Mucosa of gallbladder (tissue), 1 donor: Measurements from ENCODE around the gene CDK2. TPM values are rescaled to one million over a fixed set of nuclear protein-coding genes. Genes with fewer than 3 reads are reported as not detected.

Experiments
- DNase-seq: peaks from one replicate; pipeline ENCODE4 v3.0.0-alpha.2; 2020; ENCODE audit warnings: low spot score
- total RNA-seq: library from RNA; stranded (reverse); gene quantifications from one replicate; pipeline ENCODE4 v1.2.1, GENCODE V29; 2021
- donor health status: DM: no; HTN: no; CAD: no.

Gene CDK2
- total RNA-seq, 1 donor from 2014 or later, result 28.0 TPM

DNA sequence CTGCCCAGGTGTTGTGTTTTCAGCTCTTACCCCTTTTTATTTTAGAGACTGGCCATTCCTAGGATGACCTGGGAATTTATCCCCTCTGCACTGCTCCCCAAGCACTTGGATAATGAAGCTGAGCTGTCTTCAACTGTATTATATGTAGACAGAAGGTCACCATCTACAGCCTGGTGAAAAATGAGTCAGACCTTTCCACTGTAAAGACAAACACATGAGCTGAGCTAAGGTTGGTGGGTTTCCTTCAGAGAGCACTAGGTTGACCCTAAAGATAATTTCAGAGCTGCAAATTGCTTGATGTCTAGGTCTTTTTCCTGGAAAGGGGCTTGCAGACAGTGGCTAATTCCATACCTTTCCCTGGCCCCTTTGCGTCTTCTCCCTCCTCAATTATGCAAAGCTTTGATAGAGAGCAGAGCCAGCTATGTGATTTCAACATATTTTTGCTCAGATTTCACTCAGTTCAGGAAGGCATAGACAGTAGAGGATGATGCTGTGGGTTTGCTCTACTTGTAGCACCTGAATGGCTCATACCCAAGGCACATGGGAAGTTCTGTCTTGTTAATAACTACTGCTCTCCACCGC is 45.0 kb downstream of the CDK2 start:
- no peak for DNase-seq

DNA sequence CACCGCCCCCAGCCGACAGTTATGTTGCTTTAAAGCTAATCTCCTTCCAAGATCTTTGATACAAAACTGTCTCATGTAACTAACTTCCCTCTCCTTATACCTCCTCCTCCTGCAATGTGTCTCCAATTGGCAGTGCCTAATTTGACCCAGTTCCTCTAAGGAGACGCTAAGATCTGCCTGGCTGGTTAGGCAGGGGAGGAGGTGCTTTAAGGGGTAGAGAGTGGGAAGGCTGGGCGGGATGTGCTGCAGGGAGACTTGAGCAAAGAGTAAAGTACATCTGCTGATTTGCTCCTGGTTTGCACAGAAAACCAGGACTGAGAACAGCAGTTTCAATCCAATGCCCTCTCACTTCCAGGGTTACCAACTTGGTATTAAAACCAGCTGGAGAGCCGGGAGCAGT is 46.9 kb downstream of the CDK2 start:
- DNase-seq, result no peak

DNA sequence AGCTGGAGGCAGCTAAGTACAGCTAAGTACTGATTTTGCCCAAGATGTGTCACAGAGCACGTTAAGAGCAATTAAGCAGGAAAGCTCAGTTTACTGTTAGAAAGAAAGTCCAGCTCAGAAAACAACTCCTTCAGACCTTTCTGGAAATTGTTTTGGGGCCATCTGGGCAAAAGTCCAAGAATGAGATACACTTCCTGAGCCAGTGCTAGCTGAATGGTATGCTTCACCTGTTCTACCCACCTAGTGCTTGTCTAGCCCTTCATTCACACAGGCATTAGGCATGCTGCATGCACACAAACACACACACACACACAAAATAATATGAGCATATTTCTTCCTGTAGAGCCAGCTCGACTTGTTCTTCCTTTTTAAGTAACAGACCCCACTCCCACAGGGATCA is 47.6 kb downstream of the CDK2 start:
- no peak for DNase-seq

DNA sequence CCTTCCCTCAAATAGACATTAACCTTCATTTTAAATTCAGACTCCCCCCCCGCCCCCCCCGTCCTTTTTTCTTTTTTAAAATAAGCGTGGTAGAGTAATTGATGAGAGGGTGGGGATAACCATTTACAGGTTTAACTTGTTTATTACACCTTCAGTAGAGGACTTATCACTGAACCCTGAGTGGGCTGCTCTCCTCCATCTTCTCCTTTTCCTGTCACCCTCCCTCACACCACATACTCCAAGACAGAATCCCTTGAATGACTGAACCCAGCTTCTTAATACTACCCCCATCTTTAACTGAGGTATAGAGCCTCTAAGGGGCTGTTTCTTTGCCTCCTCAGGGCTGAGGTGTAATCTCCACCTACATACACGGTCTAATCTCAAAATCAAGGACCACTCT is 50.6 kb downstream of the CDK2 start:
- DNase-seq, result no peak

GRCh38 chr12:56018356-56018755 is 51.7 kb downstream of the CDK2 start:
- no peak for DNase-seq

DNA sequence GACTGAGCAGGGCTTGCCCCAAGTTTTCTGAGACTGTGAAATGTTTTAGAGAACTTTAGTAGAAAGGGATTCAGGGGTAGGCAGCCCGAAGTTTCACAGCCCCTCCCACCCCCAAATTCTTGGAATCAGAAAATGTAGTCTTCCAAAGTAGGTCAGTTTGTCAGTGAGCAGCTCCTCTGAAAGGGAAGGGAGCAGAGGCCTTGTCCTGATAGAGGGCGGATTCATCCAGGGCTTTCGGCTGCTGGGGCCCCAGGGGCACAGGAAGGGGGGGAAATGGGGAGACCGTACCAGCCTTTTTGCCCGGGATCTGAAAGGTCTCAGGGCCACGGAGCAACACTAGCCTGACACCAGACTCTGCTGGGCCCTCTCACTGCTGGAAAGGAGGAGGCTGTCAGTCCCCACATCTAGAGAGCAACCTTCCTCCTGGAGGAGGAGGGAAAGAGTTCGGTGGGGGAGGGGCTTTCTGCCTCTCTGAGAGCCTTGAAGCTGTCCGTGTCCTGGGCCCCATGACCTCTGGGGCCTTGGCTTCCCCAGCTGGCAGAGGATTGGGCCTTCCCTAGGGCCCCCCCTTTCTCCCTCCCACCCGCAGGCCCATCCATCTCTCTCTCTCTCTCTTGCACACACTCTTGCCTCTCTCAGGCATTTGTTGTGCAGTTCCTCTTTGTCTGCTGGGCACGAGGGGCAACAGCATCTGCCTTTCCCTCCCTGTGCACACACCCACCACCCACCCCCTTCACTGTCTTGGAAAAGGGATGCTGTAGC is 54.0 kb downstream of the CDK2 start, which contains the start of gene IKZF4:
IKZF4 (plus strand) TSS at position 621 of the 762 bp plus-strand sequence. CDS start 451 bp downstream, outside the sequence.
- DNase-seq, result peak; percentile 34

DNA sequence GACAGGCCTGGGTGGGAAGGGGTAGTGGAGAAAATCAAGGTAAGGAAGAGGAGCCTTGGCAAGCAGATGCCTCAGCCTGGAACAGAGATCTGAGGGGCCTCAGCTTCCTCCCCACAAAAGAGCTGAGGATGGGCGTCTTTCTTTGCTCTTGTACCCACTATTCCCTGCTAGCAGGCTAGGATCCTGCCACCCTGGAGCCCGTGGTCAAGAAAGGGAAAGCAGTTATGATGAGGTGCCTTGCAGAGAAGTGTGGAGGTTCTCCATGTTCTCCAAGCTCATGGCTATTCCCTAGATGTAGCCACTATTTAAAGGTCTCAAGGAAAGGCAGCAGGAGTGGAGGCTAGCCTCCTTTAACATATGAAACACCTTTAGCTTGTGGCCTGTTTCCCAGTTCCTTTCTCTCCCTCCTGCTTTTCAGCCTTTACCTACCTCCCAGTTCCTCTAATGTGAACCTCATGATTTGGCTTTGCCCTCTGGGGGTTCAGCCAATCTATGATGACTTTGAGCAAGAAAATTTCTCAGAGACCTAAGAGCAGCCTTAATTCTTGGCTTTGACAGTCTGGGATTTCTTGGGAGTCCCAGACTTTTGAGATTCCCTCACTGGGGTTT is 55.4 kb downstream of the CDK2 start:
- DNase-seq, result no peak

Other genes with a start within 250 kb of the CDK2 start
- gene RDH5, start 246.4 kb upstream of the CDK2 start, total RNA-seq, result 43.0 TPM
- gene CD63, start 237.8 kb upstream of the CDK2 start, total RNA-seq, result 1,148 TPM
- gene GDF11, start 223.7 kb upstream of the CDK2 start, total RNA-seq, result 11.5 TPM
- gene SARNP, start 149.1 kb upstream of the CDK2 start, total RNA-seq, result 36.6 TPM
- gene ORMDL2, start 148.8 kb upstream of the CDK2 start, total RNA-seq, result 66.2 TPM
- gene DNAJC14, start 137.2 kb upstream of the CDK2 start, total RNA-seq, result 31.6 TPM
- 5.2 TPM for gene MMP19, start 123.9 kb upstream of the CDK2 start, total RNA-seq
- gene PYM1, start 38.9 kb upstream of the CDK2 start, total RNA-seq, result 25.1 TPM
- gene DGKA, start 35.7 kb upstream of the CDK2 start, total RNA-seq, result 50.5 TPM
- gene PMEL, start 788 bp upstream of the CDK2 start, total RNA-seq, result 2.9 TPM
- gene RAB5B, start 7.2 kb downstream of the CDK2 start, total RNA-seq, result 182 TPM
- 49.0 TPM for gene SUOX, start 30.4 kb downstream of the CDK2 start, total RNA-seq
- gene IKZF4, start 54.2 kb downstream of the CDK2 start, total RNA-seq, result 8.2 TPM
- gene RPS26, start 75.1 kb downstream of the CDK2 start, total RNA-seq, result 34.0 TPM
- gene ERBB3, start 113.3 kb downstream of the CDK2 start, total RNA-seq, result 228 TPM
- 64.9 TPM for gene PA2G4, start 137.7 kb downstream of the CDK2 start, total RNA-seq
- 2,534 TPM for gene RPL41, start 149.8 kb downstream of the CDK2 start, total RNA-seq
- 5.4 TPM for gene ZC3H10, start 151.4 kb downstream of the CDK2 start, total RNA-seq
- 111 TPM for gene ESYT1, start 161.4 kb downstream of the CDK2 start, total RNA-seq
- 53.7 TPM for gene MYL6B, start 185.8 kb downstream of the CDK2 start, total RNA-seq
- 1,918 TPM for gene MYL6, start 191.5 kb downstream of the CDK2 start, total RNA-seq
- gene SMARCC2, start 222.7 kb downstream of the CDK2 start, total RNA-seq, result 115 TPM